Ecto neural progenitor cell (in vitro differentiated cells): ENCODE measurements around the gene MGAT2.
"Not testable (repeated sequence)": the region's sequence is repeated elsewhere in the genome, so short reads cannot be mapped to it uniquely, and the experiment has no call there.

Experiments
- DNase-seq: peaks from one replicate; pipeline ENCODE4 v3.0.0-alpha.2; 2018; ENCODE audit warnings: low spot score

Gene MGAT2

GRCh38 chr14:49620182-49621113 lies at the start of gene MGAT2, which contains the start of gene RPL36AL:
Gene MGAT2, plus strand, starts transcription at chr14:49620799. Its CDS starts 470 bp downstream, at chr14:49621269.
Gene RPL36AL, minus strand, starts transcription at chr14:49620626. Its CDS starts 1,522 bp downstream, at chr14:49619104.
- DNase-seq, result peak; percentile 98

- no peak for DNase-seq
These were observed 46.6 kb upstream of the MGAT2 start for GRCh38 chr14:49574038-49574437.

- no peak for DNase-seq
These were observed 42.5 kb upstream of the MGAT2 start for GRCh38 chr14:49578141-49578540.

- no peak for DNase-seq
These were observed 40.8 kb upstream of the MGAT2 start for GRCh38 chr14:49579841-49580240.

- no peak for DNase-seq
These were observed 39.1 kb upstream of the MGAT2 start for GRCh38 chr14:49581209-49582112.

GRCh38 chr14:49582113-49582977 lies 38.3 kb upstream of the MGAT2 start:
- no peak for DNase-seq

- DNase-seq, result no peak
These were observed 37.0 kb upstream of the MGAT2 start for GRCh38 chr14:49583629-49584028.

GRCh38 chr14:49584058-49584457 lies 36.5 kb upstream of the MGAT2 start:
- DNase-seq, result no peak

- not testable (repeated sequence) for DNase-seq
These were observed 35.5 kb upstream of the MGAT2 start for GRCh38 chr14:49584981-49585640.

GRCh38 chr14:49585803-49586672 lies 34.6 kb upstream of the MGAT2 start, which contains the start of gene RPS29:
Gene RPS29, minus strand, starts transcription at chr14:49586380. Its CDS starts 34 bp downstream, at chr14:49586346.
- DNase-seq, result peak; percentile 99

- peak; percentile 50 for DNase-seq
These were observed 33.7 kb upstream of the MGAT2 start for GRCh38 chr14:49586673-49587460.

- DNase-seq, result no peak
These were observed 31.2 kb upstream of the MGAT2 start for GRCh38 chr14:49589387-49589786.

- no peak for DNase-seq
These were observed 27.6 kb upstream of the MGAT2 start for GRCh38 chr14:49593016-49593415.

- DNase-seq, result no peak
These were observed 26.1 kb upstream of the MGAT2 start for GRCh38 chr14:49594347-49595091.

- DNase-seq, result peak; percentile 54
These were observed 22.5 kb upstream of the MGAT2 start for GRCh38 chr14:49598189-49598484.

GRCh38 chr14:49598485-49599300 lies 21.9 kb upstream of the MGAT2 start, which contains the start of gene LRR1:
Gene LRR1, plus strand, starts transcription at chr14:49598940. Its CDS starts 81 bp downstream, at chr14:49599021.
- DNase-seq, result peak; percentile 93

- DNase-seq, result no peak
These were observed 13.0 kb upstream of the MGAT2 start for GRCh38 chr14:49607583-49607982.

GRCh38 chr14:49612251-49612650 lies 8.3 kb upstream of the MGAT2 start:
- DNase-seq, result no peak
